ENCODE data around the gene ST8SIA5.

ST8SIA5 gene

GRCh38 chr18:46623541-46623940 lies 133.3 kb downstream of the ST8SIA5 start:
- H3K4me2 ChIP-seq (ENCODE audit: low read length), result no peak overlapping the region
- H3K36me3 ChIP-seq (ENCODE audit: insufficient read depth, low read length), result no peaks in the 10 kb centered on the region
- no peak overlapping the region for H2AFZ ChIP-seq (ENCODE audit: low read length)
- no peak overlapping the region for H3K4me3 ChIP-seq (ENCODE audit: low read depth, low read length, poor library complexity, severe bottlenecking)
- no peaks in the 10 kb centered on the region for H3F3A ChIP-seq (ENCODE audit: insufficient read depth, low read length)
- TF ChIP-seq CTCF (IDR thresholded peaks at IDR 0.05; ENCODE audit: low read length) (no peak), EZH2 (IDR thresholded peaks at IDR 0.05; ENCODE audit: borderline replicate concordance, low read length) (no peak)
- no peaks in the 10 kb centered on the region for H3K4me1 ChIP-seq (ENCODE audit: insufficient read depth, low read length, severe bottlenecking)
- no peaks in the 10 kb centered on the region for H3K27me3 ChIP-seq (ENCODE audit: insufficient read depth, low read length)
- H3K27ac ChIP-seq (ENCODE audit: low read depth, low read length, poor library complexity, severe bottlenecking), result no peak overlapping the region
- no peaks in the 10 kb centered on the region for H4K20me1 ChIP-seq (ENCODE audit: insufficient read depth, low read length)
- H3K9me2 ChIP-seq (ENCODE audit: low read depth, low read length), result no peaks in the 10 kb centered on the region
- no peaks in the 10 kb centered on the region for H3K79me2 ChIP-seq (ENCODE audit: insufficient read depth, low read length)
- H3K9ac ChIP-seq (ENCODE audit: low read length), result no peak overlapping the region
- no peaks in the 10 kb centered on the region for H3K9me3 ChIP-seq (ENCODE audit: low read length)

DNA sequence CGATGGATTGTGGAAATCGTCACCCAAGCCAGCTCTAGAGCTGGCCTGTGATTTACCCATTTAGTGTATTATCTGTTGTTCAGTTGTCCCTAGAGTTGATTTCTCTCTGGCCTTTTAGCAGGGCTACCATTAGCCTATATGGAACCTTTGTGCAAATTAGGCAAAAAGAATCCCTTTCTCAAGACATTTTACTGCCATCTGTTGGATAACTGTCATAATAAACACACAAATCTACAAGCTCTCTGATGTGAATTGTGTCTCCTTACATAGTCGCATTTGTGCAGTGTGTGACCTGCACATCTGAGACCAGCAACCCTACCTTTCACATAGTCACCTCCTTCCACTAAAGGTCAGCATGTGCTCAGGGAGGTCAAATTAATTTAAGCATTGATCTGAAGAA lies 133.9 kb downstream of the ST8SIA5 start:
- H2AFZ ChIP-seq (ENCODE audit: low read length), result no peak overlapping the region
- H3K4me3 ChIP-seq (ENCODE audit: low read depth, low read length, poor library complexity, severe bottlenecking), result no peak overlapping the region
- H3K79me2 ChIP-seq (ENCODE audit: insufficient read depth, low read length), result no peaks in the 10 kb centered on the region
- H4K20me1 ChIP-seq (ENCODE audit: insufficient read depth, low read length), result no peaks in the 10 kb centered on the region
- no peaks in the 10 kb centered on the region for H3K9me2 ChIP-seq (ENCODE audit: low read depth, low read length)
- TF ChIP-seq CTCF (IDR thresholded peaks at IDR 0.05; ENCODE audit: low read length), result no peak
- no peaks in the 10 kb centered on the region for H3F3A ChIP-seq (ENCODE audit: insufficient read depth, low read length)
- H3K4me1 ChIP-seq (ENCODE audit: insufficient read depth, low read length, severe bottlenecking), result no peaks in the 10 kb centered on the region
- H3K36me3 ChIP-seq (ENCODE audit: insufficient read depth, low read length), result no peaks in the 10 kb centered on the region
- no peak overlapping the region for H3K27ac ChIP-seq (ENCODE audit: low read depth, low read length, poor library complexity, severe bottlenecking)
- H3K4me2 ChIP-seq (ENCODE audit: low read length), result no peak overlapping the region
- no peak overlapping the region for H3K9ac ChIP-seq (ENCODE audit: low read length)
- H3K27me3 ChIP-seq (ENCODE audit: insufficient read depth, low read length), result no peaks in the 10 kb centered on the region
- no peaks in the 10 kb centered on the region for H3K9me3 ChIP-seq (ENCODE audit: low read length)

DNA sequence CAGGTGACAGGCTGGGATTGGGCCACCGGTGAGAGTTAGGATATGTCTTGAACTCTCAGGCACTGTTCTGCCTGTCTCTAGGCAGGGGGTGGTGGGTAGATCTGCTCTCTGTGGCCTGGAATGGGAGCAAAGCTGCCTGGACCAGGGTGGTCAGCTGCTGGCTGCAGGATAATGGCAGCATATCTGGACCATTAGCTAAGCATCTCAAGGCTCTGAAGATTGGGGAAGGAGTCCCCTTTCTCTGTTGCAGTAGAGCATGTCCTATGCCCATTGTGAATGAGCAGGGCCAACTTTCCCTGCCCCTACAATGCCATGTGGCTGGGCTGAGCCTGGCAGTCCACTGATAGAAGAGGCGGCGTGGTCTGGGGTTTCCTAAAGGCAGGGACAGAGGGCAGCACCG lies 134.4 kb downstream of the ST8SIA5 start:
- H3K4me1 ChIP-seq (ENCODE audit: insufficient read depth, low read length, severe bottlenecking), result no peaks in the 10 kb centered on the region
- H3K79me2 ChIP-seq (ENCODE audit: insufficient read depth, low read length), result no peaks in the 10 kb centered on the region
- no peak overlapping the region for H2AFZ ChIP-seq (ENCODE audit: low read length)
- no peaks in the 10 kb centered on the region for H3K9me3 ChIP-seq (ENCODE audit: low read length)
- H4K20me1 ChIP-seq (ENCODE audit: insufficient read depth, low read length), result no peaks in the 10 kb centered on the region
- no peaks in the 10 kb centered on the region for H3K9me2 ChIP-seq (ENCODE audit: low read depth, low read length)
- no peaks in the 10 kb centered on the region for H3K36me3 ChIP-seq (ENCODE audit: insufficient read depth, low read length)
- H3K9ac ChIP-seq (ENCODE audit: low read length), result no peak overlapping the region
- TF ChIP-seq CTCF (IDR thresholded peaks at IDR 0.05; ENCODE audit: low read length) (no peak), EZH2 (IDR thresholded peaks at IDR 0.05; ENCODE audit: borderline replicate concordance, low read length) (no peak)
- H3K4me3 ChIP-seq (ENCODE audit: low read depth, low read length, poor library complexity, severe bottlenecking), result no peak overlapping the region
- H3F3A ChIP-seq (ENCODE audit: insufficient read depth, low read length), result no peaks in the 10 kb centered on the region
- no peak overlapping the region for H3K27ac ChIP-seq (ENCODE audit: low read depth, low read length, poor library complexity, severe bottlenecking)
- H3K27me3 ChIP-seq (ENCODE audit: insufficient read depth, low read length), result no peaks in the 10 kb centered on the region
- H3K4me2 ChIP-seq (ENCODE audit: low read length), result no peak overlapping the region

Measured in OCI-LY1 (cell line).